ENCODE measurements around the gene TFAM. TPM values are rescaled to one million over a fixed set of nuclear protein-coding genes. Genes with fewer than 3 reads are reported as not detected.

Gene TFAM
- total and polyA plus RNA-seq, 11 donors: 4.6 to 33.8 (median 19.5) TPM

- Histone ChIP-seq H3K27ac (no peak overlapping the region), H3K27me3 (no peaks in the 10 kb centered on the region), H3K4me1 (peaks cover 0 to 14% (median 0%) of the 10 kb centered on the region in 12 donors), H3K4me3 (no peak overlapping the region), H3K9me3 (peaks cover 0 to 15% (median 0%) of the 10 kb centered on the region in 12 donors), H3K36me3 (no peaks in the 10 kb centered on the region)
- ATAC-seq: no peak
- intact Hi-C loops (cut with DNase I): no loop called here
- no peak for TF ChIP-seq CTCF (IDR thresholded peaks at IDR 0.05)
- WGBS, 4 donors: 85 to 89% (median 88%) methylated on average over 5 of the region's 5 CpGs
- DNase-seq: no peak
Observed at GRCh38 chr10:58439632-58440364, 54.6 kb downstream of the TFAM start.

GRCh38 chr10:58440484-58440883 is 55.3 kb downstream of the TFAM start:
- H3K4me1 ChIP-seq: peaks cover 0 to 14% (median 0%) of the 10 kb centered on the region in 12 donors
- intact Hi-C loops (cut with DNase I): no loop called here
- H3K9me3 ChIP-seq: peaks cover 0 to 15% (median 0%) of the 10 kb centered on the region in 12 donors
- TF ChIP-seq POLR2A (IDR thresholded peaks at IDR 0.05) (no peak), CTCF (IDR thresholded peaks at IDR 0.05) (no peak)
- H3K36me3 ChIP-seq: no peaks in the 10 kb centered on the region
- H3K27ac ChIP-seq: no peak overlapping the region
- WGBS, 4 donors: 0 to 97% (median 47%) methylated on average over 1 of the region's 1 CpG
- no peak overlapping the region for H3K4me3 ChIP-seq
- DNase-seq (no peak), ATAC-seq (no peak)
- H3K27me3 ChIP-seq: no peaks in the 10 kb centered on the region

GRCh38 chr10:58444321-58444720 is 59.1 kb downstream of the TFAM start:
- intact Hi-C loops (cut with DNase I): no loop called here
- no peak overlapping the region for H3K4me3 ChIP-seq
- no peaks in the 10 kb centered on the region for H3K36me3 ChIP-seq
- H3K4me1 ChIP-seq: peaks cover 0 to 14% (median 0%) of the 10 kb centered on the region in 12 donors
- TF ChIP-seq CTCF (IDR thresholded peaks at IDR 0.05) (no peak), POLR2A (IDR thresholded peaks at IDR 0.05) (no peak)
- H3K9me3 ChIP-seq: peaks cover 0 to 17% (median 0%) of the 10 kb centered on the region in 12 donors
- no peaks in the 10 kb centered on the region for H3K27me3 ChIP-seq
- no peak for ATAC-seq
- no peak for DNase-seq
- 47 to 66% (median 56%) methylated on average over 3 of the region's 3 CpGs for WGBS, 4 donors
- H3K27ac ChIP-seq: no peak overlapping the region

- no peaks in the 10 kb centered on the region for H3K36me3 ChIP-seq
- H3K27ac ChIP-seq: no peak overlapping the region
- DNase-seq (no peak), ATAC-seq (no peak)
- 28 to 50% (median 33%) methylated on average over 6 of the region's 6 CpGs for WGBS, 4 donors
- H3K4me3 ChIP-seq: no peak overlapping the region
- intact Hi-C loops (cut with DNase I): no loop called here
- peaks cover 0 to 14% (median 0%) of the 10 kb centered on the region in 12 donors for H3K4me1 ChIP-seq
- H3K27me3 ChIP-seq: no peaks in the 10 kb centered on the region
- TF ChIP-seq CTCF (IDR thresholded peaks at IDR 0.05) (no peak), POLR2A (IDR thresholded peaks at IDR 0.05) (no peak)
- H3K9me3 ChIP-seq: peaks cover 0 to 15% (median 0%) of the 10 kb centered on the region in 12 donors
Observed at GRCh38 chr10:58444876-58445275, 59.7 kb downstream of the TFAM start.
